Measurements from ENCODE around the gene WNT6. TPM values are rescaled to one million over a fixed set of nuclear protein-coding genes. Genes with fewer than 3 reads are reported as not detected.

Gene WNT6
- total RNA-seq (2021; fragmentation: NEBNext Ultra II Directional; extraction: Animal tissue kit (Norgen Biotek cat#: 25700)) (not detected in 2 replicates), polyA plus RNA-seq (2011; rRNA removed) (not detected in 2 replicates), polyA minus RNA-seq (2011; rRNA and poly(A)+ RNA removed) (not detected in 2 replicates)
- polyA plus RNA-seq (2011; cell fraction: cytosol; rRNA removed) = not detected
- polyA plus RNA-seq (2011; cell fraction: nucleus; rRNA removed) = not detected
- not detected in 4 replicates for polyA plus RNA-seq (2012, experiment 1 of 2)
- not detected for polyA plus RNA-seq (2012, experiment 2 of 2)
- polyA plus RNA-seq (2013, experiment 1 of 2) = not detected
- not detected for polyA plus RNA-seq (2013, experiment 2 of 2)
- polyA minus RNA-seq (2011; cell fraction: cytosol; rRNA and poly(A)+ RNA removed) = not detected
- not detected for polyA minus RNA-seq (2011; cell fraction: nucleus; rRNA and poly(A)+ RNA removed)
- long read RNA-seq, experiment 1 = 0 reads
- long read RNA-seq, experiment 2 = 0 reads

- H3K18ac ChIP-seq (ENCODE audit: extremely low read depth, low read length) = no peak within 1 kb of the TSS; the same call in 1 of the 2 replicates
- no peak within 1 kb of the TSS for H3K14ac ChIP-seq (ENCODE audit: insufficient read length)
- no peak within 1 kb of the TSS for H2AFZ ChIP-seq (ENCODE audit: low read length)
- DNase-seq (ENCODE audit: low read depth in 1 of 2, low spot score in 2 of 2) = no peak
- no peak within 1 kb of the TSS for H3K56ac ChIP-seq (replicated peaks; ENCODE audit: insufficient read length, low read depth, low read length)
- peaks cover 0 to 2% (median 0%) of the 10 kb centered on the region in 4 experiments; a peak in 1 of 8 replicates for H3K36me3 ChIP-seq (ENCODE audit: control insufficient read depth in 2 of 4, insufficient read depth in 4 of 4, low read length in 3 of 4)
- H3K79me1 ChIP-seq (ENCODE audit: low read depth, low read length) = no peaks in the 10 kb centered on the region
- no CpG with 5 or more reads among the region's 64 CpGs for WGBS, 2 experiments (ENCODE audit: extremely low coverage in 1 of 2, insufficient coverage in 1 of 2, insufficient read length in 1 of 2, insufficient replicate concordance in 2 of 2, low coverage in 1 of 2, low lambda C conversion rate in 2 of 2, missing lambda C conversion rate in 1 of 2)
- peaks cover 13 to 41% (median 25%) of the 10 kb centered on the region in 4 experiments for H3K4me1 ChIP-seq (replicated peaks in 1 of 4; ENCODE audit: control insufficient read depth in 3 of 4, insufficient read depth in 4 of 4, low read length in 3 of 4)
- FAIRE-seq = no peak
- no peaks in the 10 kb centered on the region for H3K79me2 ChIP-seq (ENCODE audit: control insufficient read depth in 1 of 2, insufficient read depth in 2 of 2, low read length in 2 of 2)
- no peak within 1 kb of the TSS for H3K23ac ChIP-seq (ENCODE audit: insufficient read length)
- H4K8ac ChIP-seq (ENCODE audit: extremely low read depth, insufficient read depth, low read length) = no peak within 1 kb of the TSS; the same call in 1 of the 2 replicates
- H2BK12ac ChIP-seq (ENCODE audit: low read depth, low read length) = no peak within 1 kb of the TSS
- ChIA-PET POLR2A (ENCODE audit: partially characterized antibody) (interaction anchor here (1.3 to 1.5 kb wide), 3 partner anchors 15 to 20 kb away, joined by 3 read pairs; no protein-coding TSS in a partner anchor), CTCF (ENCODE audit: partially characterized antibody) (interaction anchor here (1.2 to 7.4 kb wide), 8 partner anchors 12 to 135 kb away, joined by 3 to 83 read pairs (median 7); no protein-coding TSS in a partner anchor)
- peaks cover 81 to 98% (median 95%) of the 10 kb centered on the region in 4 experiments for H3K27me3 ChIP-seq (replicated peaks in 1 of 4; ENCODE audit: control insufficient read depth in 3 of 4, extremely low read depth in 1 of 4, insufficient read depth in 3 of 4, low read length in 3 of 4)
- H3K9ac ChIP-seq (replicated peaks in 1 of 4; ENCODE audit: extremely low read depth in 1 of 4, low read depth in 3 of 4, low read length in 3 of 4) = no peak within 1 kb of the TSS
- H3K9me3 ChIP-seq (ENCODE audit: insufficient read depth in 2 of 2, low read depth in 1 of 2, low read length in 1 of 2) = no peaks in the 10 kb centered on the region
- H3K4me2 ChIP-seq (ENCODE audit: insufficient read depth in 1 of 2, low read depth in 2 of 2, low read length in 2 of 2) = peak within 1 kb of the TSS; percentile 63 to 72
- peaks cover 11 to 17% of the 10 kb centered on the region in 2 experiments for H4K20me1 ChIP-seq (replicated peaks in 1 of 2; ENCODE audit: control insufficient read depth in 1 of 2, insufficient read depth in 2 of 2, low read length in 2 of 2)
- no peak within 1 kb of the TSS for H2BK120ac ChIP-seq (replicated peaks; ENCODE audit: low read depth, low read length)
- peak within 1 kb of the TSS; percentile 40; the same call in 1 of the 2 replicates for H2BK15ac ChIP-seq (ENCODE audit: low read length)
- no peak within 1 kb of the TSS for H4K91ac ChIP-seq (replicated peaks; ENCODE audit: insufficient read length, low read length)
- no peak within 1 kb of the TSS for H2BK5ac ChIP-seq (ENCODE audit: low read depth, low read length)
- H3K4me3 ChIP-seq (ENCODE audit: extremely low read depth in 1 of 4, insufficient read depth in 2 of 4, low read depth in 3 of 4, low read length in 4 of 4) = peak within 1 kb of the TSS; percentile 21 to 56 (median 25)
- H2BK20ac ChIP-seq (ENCODE audit: low read length) = no peak within 1 kb of the TSS
- no peak within 1 kb of the TSS for H3K27ac ChIP-seq (ENCODE audit: low read depth, low read length)
- no peak within 1 kb of the TSS for H2AK5ac ChIP-seq (ENCODE audit: low read depth, low read length)
- H4K5ac ChIP-seq (ENCODE audit: insufficient read length, low read depth, low read length) = no peak within 1 kb of the TSS
- H3K23me2 ChIP-seq (ENCODE audit: low read depth, low read length) = peaks cover 5% of the 10 kb centered on the region; the same call in 1 of the 2 replicates
- no peak within 1 kb of the TSS for H3K4ac ChIP-seq (replicated peaks; ENCODE audit: insufficient read length, low read depth, low read length)
- no peak for TF ChIP-seq CHD2 (IDR thresholded peaks at IDR 0.05; ENCODE audit: low read length)
- no peak for TF ChIP-seq MAX (IDR thresholded peaks at IDR 0.05)
- no peak for TF ChIP-seq HDAC6 (IDR thresholded peaks at IDR 0.05; ENCODE audit: low read depth, low read length)
- TF ChIP-seq SP2 (IDR thresholded peaks at IDR 0.05; ENCODE audit: low read length) = no peak
- TF ChIP-seq EZH2 (IDR thresholded peaks at IDR 0.05; ENCODE audit: low read depth, low read length, severe bottlenecking) = no peak
- TF ChIP-seq KDM4A (IDR thresholded peaks at IDR 0.05; ENCODE audit: low read depth, low read length, severe bottlenecking) = no peak
- no peak for TF ChIP-seq RXRA (IDR thresholded peaks at IDR 0.05; ENCODE audit: insufficient read depth, low read depth, low read length)
- no peak for TF ChIP-seq KDM1A (IDR thresholded peaks at IDR 0.05; ENCODE audit: borderline replicate concordance, low read length)
- TF ChIP-seq CHD1 (IDR thresholded peaks at IDR 0.05; ENCODE audit: low read depth, low read length) = no peak
- no peak for TF ChIP-seq SP1 (IDR thresholded peaks at IDR 0.05; ENCODE audit: low read depth, low read length)
- no peak for TF ChIP-seq ASH2L (IDR thresholded peaks at IDR 0.05; ENCODE audit: low read length)
- TF ChIP-seq RFX5 (IDR thresholded peaks at IDR 0.05; ENCODE audit: borderline replicate concordance, low read depth, low read length) = no peak
Observed at GRCh38 chr2:218859556-218859987, at the start of gene WNT6. Gene WNT6 (plus strand): TSS chr2:218859805. CDS start chr2:218860038, 233 bp downstream.
